T-helper 17 cell (primary cell): ENCODE data around the gene CT55. TPM values are rescaled to one million over a fixed set of nuclear protein-coding genes. Genes with fewer than 3 reads are reported as not detected.
"Not testable (repeated sequence)": the region's sequence is repeated elsewhere in the genome, so short reads cannot be mapped to it uniquely, and the experiment has no call there.

Experiments used
- ATAC-seq: fragments of 150-1000 bp; cut with Tn5 transposase; 2 replicates; pipeline ENCODE4 v1.10.0; 2021; ENCODE audit warnings: mild to moderate bottlenecking, moderate library complexity
- DNase-seq, 3 donors: peaks; one replicate each; pipeline versions ENCODE4 v3.0.0 to v3.0.0-alpha.2; 2020 to 2021
- H3K9me3 ChIP-seq: one replicate; pipeline ENCODE4 v1.7.0; 2013; ENCODE audit warnings: low read length, mild to moderate bottlenecking; ENCODE audit not compliant: control insufficient read depth, poor library complexity, severe bottlenecking
- H3K27ac Mint-ChIP-seq: one replicate; pipeline ENCODE4 v1.8.0; 2022; ENCODE audit warnings: mild to moderate bottlenecking, moderate library complexity, mixed read lengths
- H3K27me3 Mint-ChIP-seq: one replicate; pipeline ENCODE4 v1.8.0; 2022; ENCODE audit warnings: mixed read lengths
- H3K36me3 Mint-ChIP-seq: one replicate; pipeline ENCODE4 v1.8.0; 2022; ENCODE audit warnings: low read depth, mixed read lengths
- H3K4me1 Mint-ChIP-seq: one replicate; pipeline ENCODE4 v1.8.0; 2022; ENCODE audit warnings: mild to moderate bottlenecking, mixed read lengths
- H3K4me3 Mint-ChIP-seq: one replicate; pipeline ENCODE4 v1.8.0; 2022; ENCODE audit warnings: mild to moderate bottlenecking, moderate library complexity, mixed read lengths
- total RNA-seq, 4 donors: library from RNA in 2 of 4; stranded (reverse) in 2 of 4; gene quantifications; one replicate each; pipeline ENCODE4 v1.2.3 and lab custom pipeline; 2022 to 2026

The CT55 gene, protein sequence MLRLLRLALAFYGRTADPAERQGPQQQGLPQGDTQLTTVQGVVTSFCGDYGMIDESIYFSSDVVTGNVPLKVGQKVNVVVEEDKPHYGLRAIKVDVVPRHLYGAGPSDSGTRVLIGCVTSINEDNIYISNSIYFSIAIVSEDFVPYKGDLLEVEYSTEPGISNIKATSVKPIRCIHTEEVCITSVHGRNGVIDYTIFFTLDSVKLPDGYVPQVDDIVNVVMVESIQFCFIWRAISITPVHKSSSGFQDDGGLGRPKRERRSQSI
- not detected for total RNA-seq
- total RNA-seq (lab: John Stamatoyannopoulos, UW), result 0 to 0.08 reads per million in 2 donors

DNA sequence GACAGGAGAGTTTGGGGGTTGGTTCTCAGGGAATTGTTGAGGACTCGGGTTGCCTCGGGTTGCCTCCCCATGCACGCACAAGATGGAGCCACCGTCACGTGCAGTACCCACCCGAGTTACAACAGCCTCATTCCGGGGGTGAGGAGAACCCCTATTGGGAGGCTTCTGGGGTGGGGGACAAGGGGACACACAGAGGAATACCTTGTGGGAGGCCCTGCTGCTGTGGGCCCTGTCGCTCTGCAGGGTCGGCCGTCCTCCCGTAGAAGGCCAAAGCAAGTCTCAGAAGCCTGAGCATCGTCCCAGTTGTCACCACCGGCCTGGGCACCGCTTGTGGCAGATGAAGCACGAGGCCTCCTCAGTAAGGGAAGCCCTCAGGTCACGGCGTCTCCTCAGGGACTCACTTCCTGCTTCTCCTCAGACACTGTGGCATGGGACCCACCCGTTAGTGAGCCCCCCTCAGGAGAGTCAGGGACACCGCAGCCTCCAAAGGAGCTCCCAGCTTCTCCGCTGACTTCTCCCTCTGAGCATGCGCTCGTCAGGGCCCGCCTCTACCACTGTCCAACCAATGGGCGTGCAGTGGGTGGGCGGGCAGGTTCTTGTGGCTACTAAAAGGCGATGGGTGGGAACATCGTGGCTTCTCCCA, at the start of gene CT55:
Gene CT55, minus strand, starts transcription at position 522 of the 643 bp plus-strand sequence. Its CDS starts 227 bp downstream, at position 295.
- Mint-ChIP-seq H3K4me1 (peaks cover 3% of the 10 kb centered on the region), H3K36me3 (peaks cover 5% of the 10 kb centered on the region), H3K27ac (no peak within 1 kb of the TSS), H3K4me3 (no peak within 1 kb of the TSS), H3K27me3 (peaks cover 18% of the 10 kb centered on the region)
- no peak for ATAC-seq
- no peaks in the 10 kb centered on the region for H3K9me3 ChIP-seq
- DNase-seq, result no peak

- H3K4me1 Mint-ChIP-seq, result peaks cover 8% of the 10 kb centered on the region
- peaks cover 2% of the 10 kb centered on the region for H3K36me3 Mint-ChIP-seq
- H3K4me3 Mint-ChIP-seq, result no peak overlapping the region
- H3K9me3 ChIP-seq, result no peaks in the 10 kb centered on the region
- DNase-seq, result no peak
- peaks cover 27% of the 10 kb centered on the region for H3K27me3 Mint-ChIP-seq
- H3K27ac Mint-ChIP-seq, result peak overlapping the region; percentile 27
- peak; percentile 60 for ATAC-seq
Measured at GRCh38 chrX:135213200-135213844, 42.1 kb upstream of the CT55 start.

DNA sequence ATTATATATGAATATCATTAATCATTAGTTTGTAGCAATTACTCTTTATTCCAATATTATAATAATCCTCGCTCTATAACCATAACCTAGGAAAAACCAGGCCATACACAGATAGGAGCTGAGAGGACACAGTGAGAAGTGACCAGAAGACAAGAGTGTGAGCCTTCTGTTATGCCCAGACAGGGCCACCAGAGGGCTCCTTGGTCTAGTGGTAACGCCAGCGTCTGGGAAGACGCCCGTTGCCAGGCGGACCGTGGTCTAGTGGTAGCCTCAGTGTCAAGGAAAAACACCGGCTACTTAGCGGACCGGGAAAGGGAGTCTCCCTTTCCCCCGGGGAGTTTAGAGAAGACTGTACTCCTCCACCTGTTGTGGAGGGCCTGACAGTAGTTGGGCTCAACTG, 35.2 kb upstream of the CT55 start:
- not testable (repeated sequence) for H3K27ac Mint-ChIP-seq

DNA sequence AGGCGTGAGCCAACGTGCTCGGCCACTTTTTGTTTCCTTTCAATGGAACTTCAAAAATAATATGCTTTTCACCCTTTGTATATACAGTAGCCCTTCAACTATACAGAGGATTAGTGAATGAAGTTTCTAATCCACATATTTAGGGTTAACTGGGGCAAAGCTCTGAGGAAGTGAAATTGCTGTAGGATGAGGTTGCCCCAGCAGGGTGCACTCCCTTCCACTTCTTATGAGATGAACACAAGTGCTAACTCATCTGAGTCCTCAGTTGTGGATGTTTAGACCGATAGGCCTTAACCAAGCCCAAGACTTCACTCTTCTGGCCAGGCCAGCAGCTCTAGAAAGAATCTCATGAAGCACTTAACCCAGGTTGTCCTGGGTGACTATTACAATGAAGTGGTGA, 29.1 kb upstream of the CT55 start:
- Mint-ChIP-seq H3K4me3 (no peak overlapping the region), H3K36me3 (no peaks in the 10 kb centered on the region), H3K27me3 (peaks cover 15% of the 10 kb centered on the region), H3K4me1 (no peaks in the 10 kb centered on the region), H3K27ac (no peak overlapping the region)
- ATAC-seq (no peak), DNase-seq (no peak)
- H3K9me3 ChIP-seq, result no peaks in the 10 kb centered on the region

More for the DNA sequence above, 35.2 kb upstream of the CT55 start:
- H3K9me3 ChIP-seq, H3K36me3 Mint-ChIP-seq, H3K4me1 Mint-ChIP-seq, DNase-seq, H3K4me3 Mint-ChIP-seq, ATAC-seq: not testable (repeated sequence)
- peaks cover 30% of the 10 kb centered on the region for H3K27me3 Mint-ChIP-seq

GRCh38 chrX:135194684-135195083, 23.5 kb upstream of the CT55 start:
- H3K27ac Mint-ChIP-seq, result no peak overlapping the region
- H3K27me3 Mint-ChIP-seq, result peaks cover 11% of the 10 kb centered on the region
- no peak overlapping the region for H3K4me3 Mint-ChIP-seq
- H3K36me3 Mint-ChIP-seq, result no peaks in the 10 kb centered on the region
- H3K9me3 ChIP-seq, result no peaks in the 10 kb centered on the region
- H3K4me1 Mint-ChIP-seq, result peaks cover 2% of the 10 kb centered on the region
- no peak for ATAC-seq
- DNase-seq, result no peak

- H3K27me3 Mint-ChIP-seq, result peaks cover 17% of the 10 kb centered on the region
- H3K4me3 Mint-ChIP-seq, result no peak overlapping the region
- ATAC-seq (no peak), DNase-seq (no peak)
- peaks cover 2% of the 10 kb centered on the region for H3K4me1 Mint-ChIP-seq
- no peaks in the 10 kb centered on the region for H3K9me3 ChIP-seq
- no peaks in the 10 kb centered on the region for H3K36me3 Mint-ChIP-seq
- H3K27ac Mint-ChIP-seq, result no peak overlapping the region
Measured at GRCh38 chrX:135193740-135194139, 22.5 kb upstream of the CT55 start.

DNA sequence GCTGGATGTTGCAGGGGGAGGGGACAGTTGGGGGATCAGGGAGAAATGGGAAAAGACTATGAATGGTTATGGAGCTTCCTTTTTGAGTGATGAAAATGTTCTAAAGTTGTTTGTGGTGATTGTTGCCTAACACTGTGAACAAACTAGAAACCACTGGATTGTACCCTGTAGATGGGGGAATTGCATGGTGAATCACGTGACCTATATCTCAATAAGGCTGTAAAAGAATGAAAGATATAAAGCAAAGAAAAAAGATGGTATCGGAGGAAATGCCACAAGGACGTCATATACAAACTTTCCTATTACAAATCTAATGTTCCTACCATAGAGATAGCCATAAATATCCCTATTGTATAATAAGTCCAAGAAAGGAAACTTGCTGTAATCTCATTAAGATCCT, 20.6 kb upstream of the CT55 start:
- no peaks in the 10 kb centered on the region for H3K36me3 Mint-ChIP-seq

GRCh38 chrX:135185795-135186443, 14.7 kb upstream of the CT55 start:
- peaks cover 9% of the 10 kb centered on the region for H3K4me1 Mint-ChIP-seq
- H3K27me3 Mint-ChIP-seq, result peaks cover 52% of the 10 kb centered on the region
- H3K27ac Mint-ChIP-seq, result no peak overlapping the region
- peaks cover 2% of the 10 kb centered on the region for H3K36me3 Mint-ChIP-seq
- DNase-seq (no peak), ATAC-seq (peak; percentile 84)
- no peak overlapping the region for H3K4me3 Mint-ChIP-seq
- no peaks in the 10 kb centered on the region for H3K9me3 ChIP-seq

More for the DNA sequence above, 20.6 kb upstream of the CT55 start:
- peaks cover 18% of the 10 kb centered on the region for H3K27me3 Mint-ChIP-seq
- no peak overlapping the region for H3K4me3 Mint-ChIP-seq
- DNase-seq (no peak), ATAC-seq (no peak)
- no peak overlapping the region for H3K27ac Mint-ChIP-seq
- H3K4me1 Mint-ChIP-seq, result peaks cover 2% of the 10 kb centered on the region
- no peaks in the 10 kb centered on the region for H3K9me3 ChIP-seq

GRCh38 chrX:135178636-135179035, 7.4 kb upstream of the CT55 start:
- DNase-seq (no peak), ATAC-seq (no peak)
- peaks cover 4% of the 10 kb centered on the region for H3K36me3 Mint-ChIP-seq
- no peaks in the 10 kb centered on the region for H3K4me1 Mint-ChIP-seq
- H3K27ac Mint-ChIP-seq, result no peak overlapping the region
- H3K9me3 ChIP-seq, result no peaks in the 10 kb centered on the region
- no peak overlapping the region for H3K4me3 Mint-ChIP-seq
- peaks cover 19% of the 10 kb centered on the region for H3K27me3 Mint-ChIP-seq

- peaks cover 18% of the 10 kb centered on the region for H3K27me3 Mint-ChIP-seq
- peaks cover 5% of the 10 kb centered on the region for H3K36me3 Mint-ChIP-seq
- no peak for ATAC-seq
- peaks cover 3% of the 10 kb centered on the region for H3K4me1 Mint-ChIP-seq
- H3K9me3 ChIP-seq, result no peaks in the 10 kb centered on the region
- H3K4me3 Mint-ChIP-seq, result no peak overlapping the region
- no peak for DNase-seq
- H3K27ac Mint-ChIP-seq, result no peak overlapping the region
Measured at GRCh38 chrX:135170468-135170867, 730 bp downstream of the CT55 start.

GRCh38 chrX:135169534-135169933, 1.7 kb downstream of the CT55 start:
- peaks cover 18% of the 10 kb centered on the region for H3K27me3 Mint-ChIP-seq
- not testable (repeated sequence) for H3K9me3 ChIP-seq, ATAC-seq, H3K36me3 Mint-ChIP-seq, H3K4me1 Mint-ChIP-seq, DNase-seq, H3K27ac Mint-ChIP-seq, H3K4me3 Mint-ChIP-seq

DNA sequence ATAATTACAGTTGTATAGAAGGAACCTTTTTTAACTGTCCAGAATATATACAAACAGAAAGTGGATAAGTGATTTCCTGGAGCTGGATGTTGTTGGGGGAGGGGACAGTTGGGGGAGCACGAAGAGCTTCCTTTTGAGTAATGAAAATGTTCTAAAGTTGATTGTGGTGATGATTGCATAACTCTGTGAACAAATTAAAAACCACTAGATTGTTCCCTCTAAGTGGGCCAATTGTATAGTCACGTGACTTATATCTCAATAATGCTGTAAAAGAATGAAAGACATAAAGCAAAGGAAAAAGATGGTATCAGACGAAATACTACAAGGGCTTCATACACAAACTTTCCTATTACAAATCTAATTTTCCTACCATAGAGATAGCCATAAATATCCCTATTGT, 2.7 kb downstream of the CT55 start:
- Mint-ChIP-seq H3K36me3 (no peaks in the 10 kb centered on the region), H3K27me3 (peaks cover 11% of the 10 kb centered on the region), H3K27ac (no peak overlapping the region), H3K4me3 (no peak overlapping the region), H3K4me1 (peaks cover 3% of the 10 kb centered on the region)
- H3K9me3 ChIP-seq, result no peaks in the 10 kb centered on the region
- DNase-seq (no peak), ATAC-seq (no peak)

- ATAC-seq, H3K9me3 ChIP-seq, H3K4me1 Mint-ChIP-seq, H3K4me3 Mint-ChIP-seq, H3K36me3 Mint-ChIP-seq, H3K27ac Mint-ChIP-seq, H3K27me3 Mint-ChIP-seq, DNase-seq: not testable (repeated sequence)
Measured at GRCh38 chrX:135154688-135155087, 16.5 kb downstream of the CT55 start.
